Stimulated activated CD8-positive, alpha-beta memory T cell treated with anti-CD3 and anti-CD28 coated beads, Interleukin-7, amount 100 ng/mL, for 1 hour (primary cell): ENCODE data around the gene ZDHHC9.

Experiments used
- DNase-seq, 2 donors: peaks; one replicate each; pipeline ENCODE4 v3.0.0-alpha.2; 2020; ENCODE audit warnings: low read depth in 2 of 2

Gene ZDHHC9

DNA sequence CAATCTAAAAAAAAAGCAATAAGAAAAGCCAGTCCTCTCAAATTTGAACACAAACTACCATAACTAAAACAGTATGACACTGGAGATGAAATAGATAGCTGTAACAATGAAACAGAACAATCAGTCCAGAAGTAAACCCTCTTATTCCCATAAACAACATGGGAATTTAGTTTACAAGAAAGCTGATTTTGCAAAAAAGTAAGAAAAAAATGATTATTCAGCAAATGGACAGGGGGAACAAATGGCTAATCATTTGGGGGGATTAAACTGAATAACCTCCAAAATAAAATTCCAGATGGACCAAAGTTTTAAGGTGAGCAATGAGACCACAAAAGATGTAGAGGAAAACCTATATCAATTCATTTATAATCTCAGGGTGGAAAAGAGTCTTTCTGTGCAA, 80.0 kb downstream of the ZDHHC9 start:
- no peak for DNase-seq

DNA sequence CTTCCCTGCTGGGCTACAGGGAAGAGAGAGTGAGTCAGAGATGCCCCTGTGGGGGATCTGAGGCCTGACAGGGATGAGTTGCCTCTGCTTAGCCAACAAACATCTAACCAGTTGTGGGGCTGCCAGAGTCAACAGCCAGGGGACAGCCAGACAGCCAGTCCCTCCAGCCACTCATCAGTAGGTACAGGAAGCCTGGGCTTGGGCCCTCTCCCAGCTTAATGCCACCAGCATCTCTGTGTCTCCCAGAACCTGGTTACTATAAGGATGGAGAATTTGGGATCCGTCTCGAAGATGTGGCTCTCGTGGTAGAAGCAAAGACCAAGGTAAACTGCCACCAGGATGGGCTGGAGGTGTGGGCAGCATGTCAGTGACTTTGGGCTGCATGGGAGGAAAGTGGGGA, 81.2 kb downstream of the ZDHHC9 start:
- DNase-seq: no peak

DNA sequence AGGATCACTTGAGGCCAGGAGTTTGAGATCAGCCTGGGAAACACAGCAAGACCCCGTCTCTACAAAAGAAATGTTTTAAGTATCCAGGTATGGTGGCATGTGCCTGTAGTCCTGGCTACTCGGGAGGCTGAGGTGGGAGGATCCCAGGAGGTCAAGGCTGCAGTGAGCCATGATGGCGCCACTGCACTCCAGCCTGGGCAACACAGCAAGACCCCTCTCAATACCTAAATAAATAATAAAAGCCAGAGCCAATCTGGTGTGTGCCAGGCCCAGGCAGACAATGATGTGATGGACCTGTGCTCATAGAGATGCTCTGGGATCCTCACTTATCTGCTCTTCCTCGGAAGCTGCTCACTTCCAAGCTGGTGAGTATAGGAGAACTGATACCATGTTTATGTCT, 82.1 kb downstream of the ZDHHC9 start:
- DNase-seq: no peak

DNA sequence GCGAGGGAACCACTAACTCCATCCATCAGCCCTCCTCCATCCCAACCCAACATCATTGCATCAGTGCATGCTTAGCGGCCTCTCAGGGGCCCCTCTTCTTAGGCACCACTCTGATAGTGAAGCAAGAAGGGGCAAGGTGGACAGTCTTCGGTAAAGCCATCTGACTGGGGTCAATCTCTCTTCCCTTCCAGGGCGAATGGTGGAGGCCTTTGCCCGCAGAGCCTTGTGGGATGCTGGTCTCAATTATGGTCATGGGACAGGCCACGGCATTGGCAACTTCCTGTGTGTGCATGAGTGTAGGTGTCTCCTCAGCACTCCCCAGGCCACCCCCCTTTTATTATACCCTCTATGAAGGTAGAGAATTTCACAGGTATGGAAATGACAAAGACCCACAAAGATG, 82.7 kb downstream of the ZDHHC9 start:
- no peak for DNase-seq

DNA sequence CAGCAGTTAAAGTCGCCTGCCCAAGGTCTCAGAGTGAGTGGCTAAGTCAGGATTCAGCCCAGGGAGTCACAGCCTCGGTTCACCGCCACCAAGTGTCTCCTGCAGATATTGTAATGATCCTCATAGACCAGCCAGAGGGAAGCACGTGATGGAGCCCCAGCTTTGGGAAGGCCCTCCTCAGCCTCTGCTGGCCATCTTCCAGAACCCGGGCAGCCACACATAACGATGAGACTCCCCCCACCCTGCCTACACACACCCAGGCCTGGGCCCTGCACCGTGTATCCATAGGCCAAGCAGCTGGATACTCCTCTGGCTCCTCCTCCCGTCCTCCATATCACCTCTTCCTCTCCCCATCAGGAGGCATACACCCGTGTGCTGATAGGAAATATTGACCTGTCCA, 83.5 kb downstream of the ZDHHC9 start:
- no peak for DNase-seq

DNA sequence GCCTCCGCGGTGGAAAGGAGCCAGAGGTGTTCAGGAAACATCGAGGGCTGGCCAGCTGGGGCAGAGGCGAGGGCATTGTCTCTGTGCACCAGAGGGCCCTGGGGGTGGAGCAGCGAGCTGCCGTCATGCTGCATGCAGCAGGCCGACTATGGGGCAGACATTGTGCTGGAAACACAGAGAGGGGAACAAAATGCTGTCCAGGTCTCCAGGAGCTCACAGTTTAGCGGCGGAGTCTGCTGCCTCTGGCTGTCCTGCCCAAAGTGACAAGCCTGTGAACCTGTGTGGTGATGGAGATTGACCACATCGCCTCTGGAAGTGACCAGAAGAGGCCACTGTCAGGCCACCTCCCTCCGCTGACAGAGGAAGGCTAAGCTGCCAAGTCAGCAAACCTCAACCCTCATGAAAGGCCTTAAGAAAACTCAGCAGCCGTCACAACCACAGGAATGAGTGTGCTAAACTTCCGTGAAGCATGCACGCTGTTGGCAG, 84.1 kb downstream of the ZDHHC9 start:
- DNase-seq: no peak

DNA sequence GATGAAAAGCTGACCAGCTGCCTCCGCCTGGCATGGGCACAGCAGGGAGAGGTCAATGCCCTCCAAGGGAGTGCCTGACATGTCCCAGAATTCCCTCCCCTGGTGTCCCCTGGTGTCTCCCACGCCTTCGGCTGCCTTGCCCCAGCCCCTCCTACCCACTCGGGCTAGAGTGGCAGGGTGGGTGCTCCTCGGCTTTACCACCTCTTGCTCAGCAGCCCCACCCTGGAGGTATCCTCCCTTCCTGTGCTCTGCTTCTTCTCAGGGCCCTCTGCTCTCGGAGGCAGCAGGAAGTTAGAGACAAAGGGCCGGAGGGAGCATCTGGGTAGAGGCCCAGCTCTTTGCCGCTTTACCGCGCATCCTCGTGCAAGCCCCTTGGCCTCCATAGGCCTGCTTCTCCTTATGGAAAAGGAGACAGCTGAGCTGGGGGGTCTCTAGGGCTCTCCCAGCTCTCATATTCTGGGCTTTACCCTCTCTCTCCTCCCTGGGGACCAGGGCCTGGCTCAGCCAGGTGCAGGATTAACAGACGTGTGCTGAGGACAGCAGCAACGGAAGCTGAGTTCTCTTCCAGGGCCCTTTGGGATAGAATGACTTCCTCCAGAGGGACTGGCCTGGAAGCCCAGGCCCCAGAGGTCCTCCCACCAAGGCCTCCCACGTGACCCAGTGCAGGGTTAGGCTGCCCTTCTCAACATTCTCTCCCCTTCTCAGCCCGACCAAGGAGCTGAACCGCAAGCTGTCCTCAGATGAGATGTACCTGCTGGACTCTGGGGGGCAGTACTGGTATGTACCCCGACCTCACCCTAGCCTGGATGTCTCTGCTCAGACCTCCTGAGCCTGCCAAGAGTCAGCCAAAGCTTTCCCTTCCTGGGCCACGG, 87.7 kb downstream of the ZDHHC9 start:
- DNase-seq: no peak

DNA sequence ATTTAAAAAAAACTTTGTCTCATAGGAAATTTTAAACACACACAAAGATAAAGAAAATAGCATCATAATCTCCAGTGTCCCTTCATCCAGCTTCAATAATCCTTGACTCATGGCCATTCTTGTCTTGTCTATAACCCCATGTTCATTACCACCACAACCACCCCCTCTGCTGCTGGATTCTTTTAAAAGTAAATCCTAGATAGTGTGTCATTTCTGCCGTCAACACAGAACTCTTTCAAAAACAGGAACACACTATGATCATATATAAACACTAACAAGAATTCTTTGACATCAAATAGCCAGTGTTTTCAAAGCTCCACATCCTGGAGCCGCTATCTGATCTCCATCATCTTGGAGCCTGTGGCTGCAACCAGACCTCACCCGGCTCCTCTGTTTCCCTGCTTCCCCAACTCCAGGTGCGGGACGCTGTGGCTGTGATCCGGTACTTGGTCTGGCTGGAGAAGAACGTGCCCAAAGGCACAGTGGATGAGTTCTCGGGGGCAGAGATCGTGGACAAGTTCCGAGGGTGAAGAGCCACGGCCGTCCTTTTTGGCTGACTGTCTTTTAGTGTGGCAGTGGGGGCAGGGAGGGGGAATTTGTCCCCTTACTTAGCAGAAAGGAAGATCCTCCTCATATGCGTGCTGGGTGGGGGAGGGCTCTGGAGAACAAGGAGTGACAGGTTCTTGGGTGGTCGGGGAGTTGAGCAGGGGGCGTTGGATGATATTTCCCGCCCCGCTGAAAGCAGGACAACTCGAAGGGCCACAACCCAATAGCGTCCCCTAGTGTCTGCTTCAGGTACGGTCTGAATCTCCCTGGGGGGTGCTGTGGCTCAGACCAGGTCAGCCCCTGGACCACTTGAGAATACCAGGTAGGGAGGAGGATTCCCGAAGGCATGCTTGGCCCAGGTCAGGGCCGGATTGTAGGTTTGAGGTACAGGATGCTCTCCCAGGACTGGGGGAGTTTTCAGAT, 89.3 kb downstream of the ZDHHC9 start:
- no peak for DNase-seq
